ENCODE data around the gene DCST1. TPM values are rescaled to one million over a fixed set of nuclear protein-coding genes. Genes with fewer than 3 reads are reported as not detected.

DCST1 gene
- total RNA-seq, 1 donor from 2014 or later = not detected

- Mint-ChIP-seq H3K4me1 (ENCODE audit: low read depth) (peaks cover 2% of the 10 kb centered on the region), H3K27ac (peak overlapping the region; percentile 22), H3K4me3 (ENCODE audit: low read depth) (no peak overlapping the region), H3K36me3 (ENCODE audit: insufficient read depth) (peaks cover 3% of the 10 kb centered on the region), H3K27me3 (no peaks in the 10 kb centered on the region), H3K9me3 (ENCODE audit: low read depth) (no peaks in the 10 kb centered on the region)
- TF ChIP-seq CTCF (IDR thresholded peaks at IDR 0.05; ENCODE audit: unreplicated experiment) = no peak
- no peak for DNase-seq (ENCODE audit: low spot score, unreplicated experiment)
Observed at GRCh38 chr1:155018617-155019348, 14.8 kb upstream of the DCST1 start.

GRCh38 chr1:155019377-155020245 lies 14.0 kb upstream of the DCST1 start:
- H3K9me3 Mint-ChIP-seq (ENCODE audit: low read depth) = no peaks in the 10 kb centered on the region
- H3K36me3 Mint-ChIP-seq (ENCODE audit: insufficient read depth) = peaks cover 3% of the 10 kb centered on the region
- H3K4me1 Mint-ChIP-seq (ENCODE audit: low read depth) = peaks cover 2% of the 10 kb centered on the region
- no peaks in the 10 kb centered on the region for H3K27me3 Mint-ChIP-seq
- H3K27ac Mint-ChIP-seq = peak overlapping the region; percentile 22
- no peak overlapping the region for H3K4me3 Mint-ChIP-seq (ENCODE audit: low read depth)
- DNase-seq (ENCODE audit: low spot score, unreplicated experiment) = no peak
- TF ChIP-seq CTCF (IDR thresholded peaks at IDR 0.05; ENCODE audit: unreplicated experiment) = no peak

- H3K36me3 Mint-ChIP-seq (ENCODE audit: insufficient read depth) = no peaks in the 10 kb centered on the region
- no peaks in the 10 kb centered on the region for H3K27me3 Mint-ChIP-seq
- no peak overlapping the region for H3K27ac Mint-ChIP-seq
- no peak overlapping the region for H3K4me3 Mint-ChIP-seq (ENCODE audit: low read depth)
- no peaks in the 10 kb centered on the region for H3K4me1 Mint-ChIP-seq (ENCODE audit: low read depth)
- no peak for DNase-seq (ENCODE audit: low spot score, unreplicated experiment)
- no peak for TF ChIP-seq CTCF (IDR thresholded peaks at IDR 0.05; ENCODE audit: unreplicated experiment)
- H3K9me3 Mint-ChIP-seq (ENCODE audit: low read depth) = no peaks in the 10 kb centered on the region
Observed at GRCh38 chr1:155022136-155022926, 11.3 kb upstream of the DCST1 start.

- Mint-ChIP-seq H3K9me3 (ENCODE audit: low read depth) (no peaks in the 10 kb centered on the region), H3K4me3 (ENCODE audit: low read depth) (no peak overlapping the region), H3K4me1 (ENCODE audit: low read depth) (no peaks in the 10 kb centered on the region), H3K36me3 (ENCODE audit: insufficient read depth) (no peaks in the 10 kb centered on the region), H3K27me3 (no peaks in the 10 kb centered on the region), H3K27ac (no peak overlapping the region)
- no peak for TF ChIP-seq CTCF (IDR thresholded peaks at IDR 0.05; ENCODE audit: unreplicated experiment)
- DNase-seq (ENCODE audit: low spot score, unreplicated experiment) = no peak
Observed at GRCh38 chr1:155022927-155023236, 10.7 kb upstream of the DCST1 start.

GRCh38 chr1:155023627-155024026 lies 10.0 kb upstream of the DCST1 start:
- Mint-ChIP-seq H3K36me3 (ENCODE audit: insufficient read depth) (no peaks in the 10 kb centered on the region), H3K9me3 (ENCODE audit: low read depth) (no peaks in the 10 kb centered on the region), H3K4me3 (ENCODE audit: low read depth) (no peak overlapping the region), H3K4me1 (ENCODE audit: low read depth) (no peaks in the 10 kb centered on the region), H3K27ac (no peak overlapping the region), H3K27me3 (no peaks in the 10 kb centered on the region)
- TF ChIP-seq CTCF (IDR thresholded peaks at IDR 0.05; ENCODE audit: unreplicated experiment) = no peak
- no peak for DNase-seq (ENCODE audit: low spot score, unreplicated experiment)
